Left colon (tissue), 2 donors: Measurements from ENCODE around the gene RAPGEF3. TPM values are rescaled to one million over a fixed set of nuclear protein-coding genes. Genes with fewer than 3 reads are reported as not detected.

Experiments
- ATAC-seq: fragments of 200-7000 bp; cut with Tn5 transposase; one replicate; pipeline ENCODE4 v1.9.1; 2020; ENCODE audit warnings: mild to moderate bottlenecking, moderate library complexity
- DNase-seq, 2 donors: peaks; one replicate each; pipeline ENCODE4 v3.0.0-alpha.2; 2020
- intact Hi-C, 2 donors: fragments of 100-400 bp; cut with DNase I in 1 of 2; cut with micrococcal nuclease in 1 of 2; formaldehyde crosslinking; loops; one replicate each; pipeline versions ENCODE4 v1.11.2 to v1.14.0; 2022; cut with DNase I, micrococcal nuclease
- long read RNA-seq: library from polyadenylated mRNA; unstranded; transcript quantifications from one replicate; pipeline ENCODE4 v2.0.0, GENCODE V29; 2021
- total RNA-seq, 2 donors: library from RNA; stranded (reverse); fragmentation: NEBNext Ultra II Directional; extraction: Animal tissue kit (Norgen Biotek cat#: 25700); gene quantifications; one replicate each; pipeline ENCODE4 v1.2.1, GENCODE V29; 2021
- donor health status: DM: no; HTN: no; CAD: no.
- donor health status: DM: yes; HTN: yes; CAD: no.

RAPGEF3 gene
- total RNA-seq, result 1 to 10 TPM; 8.5 to 9.7 TPM
- long read RNA-seq, full-length matches to known transcripts, result 1 of 12 reads
- long read RNA-seq, partial matches to known transcripts, result 5 of 12 reads
- long read RNA-seq, other reads (novel, unspliced or antisense), result 6 of 12 reads

- ATAC-seq, result peak; percentile 77
- DNase-seq, result peak; percentile 88 to 89
- intact Hi-C loops, result no loop called here
These were observed at the start of gene RAPGEF3 for GRCh38 chr12:47758834-47759690. TSS of gene RAPGEF3 (minus strand) at chr12:47758880. CDS start at chr12:47758556, 324 bp downstream.

DNA sequence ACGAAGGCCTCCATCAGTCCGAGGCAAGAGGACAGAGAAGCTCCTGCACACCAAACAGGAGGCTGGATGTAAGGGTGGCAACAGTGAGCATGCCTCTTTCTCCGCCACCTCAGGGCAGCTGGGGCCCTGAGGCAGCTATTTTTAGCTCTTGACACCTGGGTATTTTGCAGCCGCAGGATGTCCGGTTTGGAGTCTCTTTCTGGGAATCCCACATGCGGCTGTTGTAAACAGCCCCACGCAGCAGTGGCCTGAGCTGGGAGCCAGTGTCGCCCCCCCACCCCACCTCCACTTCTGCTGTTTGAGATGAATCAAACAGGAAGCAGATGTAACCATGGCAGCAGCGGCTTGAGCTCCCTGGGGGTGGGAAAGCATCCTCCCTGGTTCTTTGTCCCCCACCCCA lies 49.4 kb upstream of the RAPGEF3 start:
- ATAC-seq, result no peak
- intact Hi-C loops, result no loop called here
- DNase-seq, result peak; percentile 72 to 74

DNA sequence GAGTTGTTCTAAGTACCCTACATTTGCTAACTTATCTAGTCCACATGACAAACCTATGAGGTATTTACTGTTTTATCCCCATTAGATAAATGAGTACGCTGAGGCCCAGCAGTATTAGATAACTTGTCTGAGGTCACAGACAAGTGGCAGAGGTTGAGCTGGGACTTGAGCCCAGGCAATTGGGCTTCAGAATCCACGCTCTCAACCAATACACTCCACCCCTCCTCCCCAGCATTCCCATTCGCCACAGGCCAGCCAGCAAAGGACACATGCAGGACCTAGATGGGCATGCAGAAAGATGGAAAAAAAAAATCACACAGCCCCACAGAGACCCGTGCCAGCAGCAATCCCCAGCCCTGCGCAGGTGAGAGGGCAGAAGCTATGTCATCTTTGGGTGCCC lies 48.7 kb upstream of the RAPGEF3 start:
- DNase-seq, result no peak
- no peak for ATAC-seq

DNA sequence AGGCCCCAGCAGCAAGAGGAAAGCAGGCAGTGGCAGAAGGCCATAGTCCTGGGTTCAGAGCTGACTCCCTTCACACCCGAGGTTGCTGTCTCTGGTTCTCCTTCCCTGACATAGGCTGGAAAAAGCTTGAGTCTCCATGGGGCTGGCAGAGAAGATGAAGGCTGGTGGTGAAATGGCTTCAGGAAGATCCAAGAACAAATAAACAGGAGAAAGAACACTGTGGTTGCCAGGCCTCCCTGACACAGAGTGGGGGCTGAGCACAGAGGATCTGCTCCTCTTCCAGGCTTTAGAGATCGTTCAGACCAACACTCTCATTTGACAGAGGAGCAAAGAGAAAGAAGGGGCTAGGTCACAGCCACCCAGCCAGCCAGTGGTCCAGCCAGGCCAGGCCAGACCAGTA lies 46.7 kb upstream of the RAPGEF3 start:
- DNase-seq (no peak), ATAC-seq (no peak)
- intact Hi-C loops, result no loop called here

More for the DNA sequence above, 48.7 kb upstream of the RAPGEF3 start:
- intact Hi-C loops, result no loop called here

DNA sequence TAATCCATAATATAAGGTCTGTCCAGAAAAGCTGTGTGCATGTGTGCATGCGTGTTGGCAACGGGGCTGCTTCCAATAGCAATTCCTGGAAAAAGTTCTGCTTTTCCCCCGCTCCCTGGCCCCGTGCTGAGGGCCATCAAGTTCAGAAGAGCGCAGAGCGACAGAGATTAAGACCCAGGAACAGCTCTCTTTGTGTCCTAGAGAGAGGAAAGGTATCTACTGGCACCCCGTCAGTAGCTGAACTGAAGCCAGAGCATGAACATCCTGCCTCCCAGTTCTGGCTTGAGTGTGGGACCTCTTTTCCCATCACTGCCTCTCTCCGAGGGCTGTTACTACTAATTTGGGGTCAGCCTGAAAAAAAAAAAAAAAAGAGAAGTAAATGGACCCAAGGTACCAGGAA lies 45.5 kb upstream of the RAPGEF3 start:
- no peak for DNase-seq
- ATAC-seq, result no peak
- intact Hi-C loops, result no loop called here

- intact Hi-C loops, result no loop called here
- DNase-seq, result no peak
- ATAC-seq, result no peak
These were observed 44.7 kb upstream of the RAPGEF3 start for GRCh38 chr12:47803191-47803875.

DNA sequence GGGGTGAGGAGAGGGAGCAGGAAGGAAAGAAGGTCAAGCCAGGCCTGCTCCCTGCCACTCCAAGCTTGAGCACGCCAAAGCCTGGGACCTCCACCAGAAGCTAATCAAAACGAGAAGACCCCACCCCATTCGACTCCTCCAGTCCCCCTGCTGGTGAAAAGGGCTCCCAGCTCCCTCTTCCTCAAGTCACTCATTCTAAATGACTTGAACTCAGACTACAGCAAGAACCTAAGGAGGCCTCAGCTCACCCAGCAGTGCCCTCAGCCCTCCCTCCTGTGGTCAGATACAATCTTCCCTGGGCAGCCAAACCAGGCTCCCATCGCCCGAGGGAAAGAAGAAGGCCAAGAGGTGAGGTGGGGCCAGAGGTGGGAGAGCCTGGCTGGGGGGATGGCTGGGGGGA lies 43.6 kb upstream of the RAPGEF3 start:
- ATAC-seq, result no peak
- intact Hi-C loops, result no loop called here

DNA sequence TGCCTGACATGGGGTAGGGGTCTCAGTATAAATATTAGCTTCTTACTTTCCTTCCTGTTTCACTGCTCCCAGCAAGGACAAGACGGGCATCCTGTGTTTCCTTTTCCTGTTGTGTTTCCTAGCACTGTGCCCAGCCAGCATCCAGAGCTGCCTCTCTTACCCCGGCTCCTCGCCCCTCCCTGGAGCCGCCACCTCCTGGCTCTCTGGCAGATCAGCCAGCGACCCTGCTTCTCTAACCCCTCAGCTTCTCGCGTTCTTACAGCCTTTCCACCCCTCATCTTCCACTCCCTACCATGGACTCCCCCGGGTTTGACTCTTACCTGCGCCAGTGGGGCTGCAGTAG lies 43.2 kb upstream of the RAPGEF3 start:
- DNase-seq (no peak), ATAC-seq (no peak)
- intact Hi-C loops, result no loop called here

More for the DNA sequence above, 43.6 kb upstream of the RAPGEF3 start:
- DNase-seq, result no peak

GRCh38 chr12:47801170-47801903 lies 42.7 kb upstream of the RAPGEF3 start:
- DNase-seq, result no peak
- intact Hi-C loops, result no loop called here
- peak; percentile 15 for ATAC-seq

GRCh38 chr12:47800582-47800981 lies 41.9 kb upstream of the RAPGEF3 start:
- no peak for DNase-seq
- intact Hi-C loops, result no loop called here
- ATAC-seq, result no peak

DNA sequence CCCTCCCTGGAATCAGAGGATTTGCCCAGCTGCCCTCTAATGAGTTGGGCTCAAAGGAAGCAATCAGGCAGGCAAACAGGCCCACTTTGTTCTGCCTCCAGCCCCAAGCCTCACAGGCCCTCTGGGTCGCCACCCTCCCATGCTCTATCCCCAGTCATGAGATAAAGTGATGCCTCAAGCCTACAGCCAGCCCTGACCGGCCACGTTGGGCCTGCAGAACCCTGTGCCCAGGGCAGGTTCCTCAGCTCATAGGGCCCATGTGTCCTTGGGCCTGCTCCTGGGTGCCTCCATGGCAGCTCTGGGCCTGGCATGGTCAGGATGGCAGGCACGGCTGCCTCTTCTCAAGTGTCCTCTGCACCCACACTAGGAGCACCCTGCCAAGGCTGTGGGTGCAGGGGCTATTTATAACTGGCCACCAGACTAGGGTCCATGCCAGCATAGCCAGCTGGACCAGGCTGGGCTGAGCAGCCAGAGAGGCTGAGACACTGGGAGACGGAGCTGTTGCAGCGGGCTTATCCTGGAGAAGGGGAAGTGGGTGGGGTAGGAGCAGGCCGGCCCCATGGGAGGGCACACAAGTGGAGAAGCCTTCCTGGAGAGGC lies 40.8 kb upstream of the RAPGEF3 start:
- DNase-seq (no peak), ATAC-seq (no peak)
- intact Hi-C loops, result loop anchor here in 1 of 2 donors (5.0 kb wide), 1 partner anchor 38 kb away; no protein-coding TSS in a partner anchor

- intact Hi-C loops, result loop anchor here in 1 of 2 donors (5.0 kb wide), 1 partner anchor 39 kb away; no protein-coding TSS in a partner anchor
- DNase-seq (no peak), ATAC-seq (no peak)
These were observed 39.8 kb upstream of the RAPGEF3 start for GRCh38 chr12:47798382-47798948.

DNA sequence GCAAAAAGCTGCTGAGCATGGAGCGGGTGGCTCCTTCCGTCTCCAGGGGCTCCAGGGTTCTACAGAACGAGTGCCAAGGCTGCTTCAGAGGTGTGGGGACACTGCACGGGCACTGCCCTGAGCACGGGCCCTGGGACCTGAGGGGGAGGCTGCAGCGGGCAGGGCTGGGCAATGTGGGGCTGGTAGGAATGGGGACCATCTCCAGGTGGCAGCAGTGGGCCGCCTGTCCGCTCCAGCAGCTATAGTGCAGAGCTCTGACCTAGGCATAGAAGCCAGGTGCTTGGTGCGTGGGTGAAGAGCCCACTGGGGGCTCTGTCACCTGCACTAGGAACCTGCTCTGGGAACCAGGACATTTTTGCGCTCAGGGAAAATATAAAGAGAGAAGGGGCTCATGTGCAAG lies 38.8 kb upstream of the RAPGEF3 start:
- ATAC-seq, result peak; percentile 66
- intact Hi-C loops, result loop anchor here in 1 of 2 donors (5.0 kb wide), 1 partner anchor 40 kb away; no protein-coding TSS in a partner anchor
- peak in 1 of 2 donors; percentile 56 for DNase-seq

DNA sequence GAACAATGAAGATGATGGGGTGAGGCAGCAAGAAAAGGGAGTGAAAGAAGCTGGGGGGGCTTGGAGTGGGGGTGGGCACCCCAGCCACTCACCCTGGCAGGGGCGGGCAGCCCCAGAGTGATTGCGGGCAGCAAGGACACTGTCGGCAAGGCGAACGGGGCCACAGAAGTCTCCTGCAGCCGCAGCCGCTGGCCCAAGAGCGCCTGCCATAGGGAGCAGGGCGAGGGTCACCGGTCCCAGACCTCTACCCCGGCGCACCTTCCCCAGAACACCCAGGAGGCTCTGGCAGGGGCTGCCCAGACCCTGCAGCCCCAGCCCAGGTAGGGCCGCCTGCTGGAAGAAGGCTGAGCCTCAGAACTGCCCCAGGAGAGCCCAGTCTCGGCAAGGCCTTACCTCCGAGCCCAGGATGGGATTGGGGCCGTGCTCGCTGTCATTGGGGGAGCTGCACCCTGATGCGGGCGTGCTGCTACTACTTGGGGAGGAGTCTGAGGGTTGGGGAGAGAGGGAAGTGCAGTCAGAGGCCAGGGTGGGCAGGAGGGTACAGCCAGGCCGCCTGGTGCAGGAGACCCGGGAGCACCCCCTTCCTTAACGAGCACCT lies 37.2 kb upstream of the RAPGEF3 start:
- DNase-seq, result no peak
- intact Hi-C loops, result loop anchor here in 1 of 2 donors (5.0 kb wide), 1 partner anchor 41 kb away; no protein-coding TSS in a partner anchor
- ATAC-seq, result no peak

GRCh38 chr12:47795121-47795813 lies 36.6 kb upstream of the RAPGEF3 start:
- ATAC-seq (no peak), DNase-seq (no peak)
- intact Hi-C loops, result loop anchor here in 1 of 2 donors (5.0 kb wide), 1 partner anchor 42 kb away; no protein-coding TSS in a partner anchor

DNA sequence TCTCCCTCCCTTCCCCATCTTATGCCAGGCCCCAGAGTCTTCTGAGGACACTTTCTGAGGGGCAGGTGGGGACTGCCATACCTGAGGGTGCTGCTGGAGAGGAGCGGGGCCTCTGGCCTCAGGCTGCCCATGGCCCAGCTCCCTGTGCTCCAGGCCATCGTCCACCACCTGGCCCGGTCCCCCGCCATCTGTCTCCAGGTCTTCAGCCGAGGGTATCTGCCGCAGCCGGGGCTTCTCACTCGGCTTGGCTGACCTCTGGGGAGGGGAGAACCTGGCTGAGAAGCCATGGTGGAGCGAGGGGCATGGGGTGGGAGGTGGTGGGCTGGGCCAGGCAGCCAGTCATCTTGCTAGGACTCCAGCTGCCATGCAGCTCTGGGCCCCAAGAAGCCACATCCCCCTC lies 36.0 kb upstream of the RAPGEF3 start:
- DNase-seq, result no peak
- intact Hi-C loops, result loop anchor here in 1 of 2 donors (5.0 kb wide), 1 partner anchor 43 kb away; no protein-coding TSS in a partner anchor
- ATAC-seq, result no peak

- ATAC-seq (no peak), DNase-seq (no peak)
- intact Hi-C loops, result no loop called here
These were observed 34.5 kb upstream of the RAPGEF3 start for GRCh38 chr12:47793015-47793681.
